GM12878 (cell line): ENCODE measurements around the gene CCT4. TPM values are rescaled to one million over a fixed set of nuclear protein-coding genes. Genes with fewer than 3 reads are reported as not detected.
A peak's percentile ranks its signal among the peaks of the same experiment; 100 is the strongest.

Experiments
- BCL11A ChIP-seq: IDR thresholded peaks from 2 replicates; pipeline ENCODE4 v1.6.1; 2011; ENCODE audit warnings: low read depth, low read length
- EGR1 ChIP-seq, 2 experiments: IDR thresholded peaks; 1 replicate in 1 of 2; 2 replicates in 1 of 2; pipeline ENCODE4 v1.6.1; 2011 to 2012; ENCODE audit warnings: low read depth in 2 of 2, low read length in 2 of 2, borderline replicate concordance in 1 of 2, mild to moderate bottlenecking in 1 of 2, moderate library complexity in 1 of 2
- FOXM1 ChIP-seq: IDR thresholded peaks from 2 replicates; pipeline ENCODE4 v1.6.1; 2012; ENCODE audit warnings: low read depth, mild to moderate bottlenecking, inconsistent platforms, low read length, moderate library complexity
- IKZF1 ChIP-seq: fragments of 450-650 bp; conservative IDR thresholded peaks from 2 replicates; pipeline ENCODE4 v1.6.1; 2017; ENCODE audit warnings: antibody characterized with exemption, mild to moderate bottlenecking
- MTA2 ChIP-seq: fragments of 450-650 bp; IDR thresholded peaks from 2 replicates; pipeline ENCODE4 v1.6.1; 2016; ENCODE audit warnings: low read depth, mild to moderate bottlenecking, moderate library complexity
- MTA3 ChIP-seq: IDR thresholded peaks from 2 replicates; pipeline ENCODE4 v1.6.1; 2012; ENCODE audit warnings: low read length, inconsistent platforms, borderline replicate concordance
- NFIC ChIP-seq: IDR thresholded peaks from 2 replicates; pipeline ENCODE4 v1.6.1; 2012; ENCODE audit warnings: low read depth, mild to moderate bottlenecking, inconsistent platforms, low read length, moderate library complexity
- POLR2AphosphoS5 ChIP-seq: IDR thresholded peaks from 2 replicates; pipeline ENCODE4 v1.6.1; 2011; ENCODE audit warnings: mild to moderate bottlenecking, low read length, inconsistent platforms
- SREBF2 ChIP-seq: IDR thresholded peaks from 2 replicates; pipeline ENCODE4 v1.6.1; 2012; ENCODE audit warnings: mild to moderate bottlenecking, low read length
- SRF ChIP-seq, 2 experiments: IDR thresholded peaks; 2 replicates each; pipeline ENCODE4 v1.6.1; 2011; ENCODE audit warnings: low read depth in 2 of 2, low read length in 2 of 2, mild to moderate bottlenecking in 1 of 2, moderate library complexity in 1 of 2
- STAT3 ChIP-seq: IDR thresholded peaks from 2 replicates; pipeline ENCODE4 v1.6.1; 2011; ENCODE audit warnings: low read depth, low read length, improper control_type of control experiment
- TARDBP ChIP-seq: IDR thresholded peaks from 2 replicates; pipeline ENCODE4 v1.6.1; 2016; ENCODE audit warnings: borderline replicate concordance
- TCF3 ChIP-seq: IDR thresholded peaks from 2 replicates; pipeline ENCODE4 v1.6.1; 2012; ENCODE audit warnings: low read depth, mild to moderate bottlenecking, low read length, borderline replicate concordance; ENCODE audit not compliant: insufficient read depth
- WRNIP1 ChIP-seq: IDR thresholded peaks from 2 replicates; pipeline ENCODE4 v1.6.1; 2011; ENCODE audit warnings: low read depth, low read length, improper control_type of control experiment, borderline replicate concordance
- ZNF24 ChIP-seq: fragments of 450-650 bp; IDR thresholded peaks from 2 replicates; pipeline ENCODE4 v1.6.1; 2017; ENCODE audit warnings: antibody characterized with exemption, mild to moderate bottlenecking
- ZNF384 ChIP-seq: IDR thresholded peaks from 2 replicates; pipeline ENCODE4 v1.6.1; 2012; ENCODE audit warnings: low read depth, mild to moderate bottlenecking, low read length, improper control_type of control experiment, borderline replicate concordance
- polyA plus RNA-seq, 11 experiments: library from polyadenylated mRNA; depleted of rRNA in 4 of 11; unstranded in 6 of 11; stranded (reverse) in 5 of 11; fragments of >200 nt; fragmentation: Nextera tagmentation in 4 of 11; fragmentation: Illumina TruSeq in 1 of 11; extraction: Ambion mirVana in 4 of 11; extraction: Trizol in 1 of 11; gene quantifications; 1 replicate in 1 of 11; 2 replicates in 10 of 11; pipeline versions ENCODE4 v1.2.1 to v1.2.3, GENCODE V29; 2011 to 2016; ENCODE audit warnings: inconsistent platforms in 2 of 11, missing spikeins in 2 of 11, low read depth in 1 of 11
- total RNA-seq, 4 experiments: library from RNA; depleted of rRNA in 3 of 4; stranded (reverse); fragments of >200 nt in 3 of 4; fragmentation: Illumina TruSeq in 1 of 4; extraction: Trizol in 1 of 4; gene quantifications; 2 replicates each; pipeline versions ENCODE4 v1.2.1 to v1.2.3, GENCODE V29; 2013 to 2021
- TF ChIP-seq, protein P1 (sequence below): IDR thresholded peaks from 2 replicates; pipeline ENCODE4 v1.6.1; 2012; ENCODE audit warnings: low read depth, low read length, improper control_type of control experiment
- TF ChIP-seq, protein P2 (sequence below): fragments of 450-650 bp; formaldehyde crosslinking; IDR thresholded peaks from 2 replicates; pipeline ENCODE4 v1.4.0; 2022; ENCODE audit warnings: mild to moderate bottlenecking, moderate library complexity
- TF ChIP-seq, protein P3 (sequence below): IDR thresholded peaks from 2 replicates; pipeline ENCODE4 v1.6.1; 2012; ENCODE audit warnings: improper control_type of control experiment, low read depth, low read length; ENCODE audit not compliant: insufficient replicate concordance
- TF ChIP-seq, protein P4 (sequence below): IDR thresholded peaks from 2 replicates; pipeline ENCODE4 v1.6.1; 2012; ENCODE audit warnings: low read depth, low read length, improper control_type of control experiment

CCT4 gene
- total and polyA plus RNA-seq, 10 of the 15 experiments (the other 5 are each of a cell fraction or from before 2014, with no cell fraction given), result 76.6 to 320 (median 211) TPM

DNA sequence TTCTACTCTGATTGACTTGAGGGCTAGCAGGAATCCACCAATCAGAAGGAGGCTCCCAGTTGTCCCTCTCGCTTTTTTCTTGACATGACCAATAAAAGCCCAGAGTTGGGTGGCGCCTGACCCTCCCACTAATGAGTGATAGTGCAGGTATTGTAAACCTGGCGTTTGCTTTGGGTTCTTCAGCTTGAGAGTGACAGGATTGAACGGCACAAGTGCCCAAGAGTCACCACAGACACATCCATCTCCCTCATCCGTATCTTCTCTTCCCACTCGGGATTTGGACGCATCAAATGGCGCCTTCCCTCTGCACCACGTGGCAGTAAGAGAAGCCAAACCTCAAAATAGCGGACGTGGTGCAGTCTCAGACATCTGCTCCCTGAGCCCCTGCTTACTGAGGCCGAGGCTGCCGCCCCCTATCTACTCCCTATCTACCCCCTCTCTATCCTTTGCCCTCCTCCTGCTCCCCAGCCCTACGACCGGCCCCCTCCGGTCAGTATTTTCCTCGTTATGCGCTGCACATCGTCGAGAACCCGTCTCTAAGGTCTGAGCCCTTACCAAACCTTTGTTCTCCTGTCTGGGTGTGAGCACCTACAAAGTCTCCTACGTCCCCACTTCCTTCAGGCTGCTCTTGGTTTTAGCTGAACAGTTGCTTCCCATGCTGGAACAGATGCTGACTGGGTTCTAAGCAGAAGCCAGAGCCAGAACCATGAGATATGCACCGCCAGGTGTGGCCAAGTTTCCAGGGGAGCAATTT, 33.7 kb downstream of the CCT4 start (continued):
- no peak for TF ChIP-seq EGR1 (IDR thresholded peaks at IDR 0.05; ENCODE audit: borderline replicate concordance in 1 of 2, low read depth in 2 of 2, low read length in 2 of 2)
- TF ChIP-seq TARDBP, result no peak
- TF ChIP-seq STAT3, result no peak
- no peak for TF ChIP-seq IKZF1
- TF ChIP-seq BCL11A, result no peak
- TF ChIP-seq NFIC, result no peak
- TF ChIP-seq ZNF384, result peak; percentile 70
- TF ChIP-seq SREBF2, result no peak
- TF ChIP-seq, protein P1, sequence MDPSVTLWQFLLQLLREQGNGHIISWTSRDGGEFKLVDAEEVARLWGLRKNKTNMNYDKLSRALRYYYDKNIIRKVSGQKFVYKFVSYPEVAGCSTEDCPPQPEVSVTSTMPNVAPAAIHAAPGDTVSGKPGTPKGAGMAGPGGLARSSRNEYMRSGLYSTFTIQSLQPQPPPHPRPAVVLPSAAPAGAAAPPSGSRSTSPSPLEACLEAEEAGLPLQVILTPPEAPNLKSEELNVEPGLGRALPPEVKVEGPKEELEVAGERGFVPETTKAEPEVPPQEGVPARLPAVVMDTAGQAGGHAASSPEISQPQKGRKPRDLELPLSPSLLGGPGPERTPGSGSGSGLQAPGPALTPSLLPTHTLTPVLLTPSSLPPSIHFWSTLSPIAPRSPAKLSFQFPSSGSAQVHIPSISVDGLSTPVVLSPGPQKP, result no peak
- TF ChIP-seq MTA2, result no peak
- TF ChIP-seq TCF3, result no peak
- TF ChIP-seq, protein P2, sequence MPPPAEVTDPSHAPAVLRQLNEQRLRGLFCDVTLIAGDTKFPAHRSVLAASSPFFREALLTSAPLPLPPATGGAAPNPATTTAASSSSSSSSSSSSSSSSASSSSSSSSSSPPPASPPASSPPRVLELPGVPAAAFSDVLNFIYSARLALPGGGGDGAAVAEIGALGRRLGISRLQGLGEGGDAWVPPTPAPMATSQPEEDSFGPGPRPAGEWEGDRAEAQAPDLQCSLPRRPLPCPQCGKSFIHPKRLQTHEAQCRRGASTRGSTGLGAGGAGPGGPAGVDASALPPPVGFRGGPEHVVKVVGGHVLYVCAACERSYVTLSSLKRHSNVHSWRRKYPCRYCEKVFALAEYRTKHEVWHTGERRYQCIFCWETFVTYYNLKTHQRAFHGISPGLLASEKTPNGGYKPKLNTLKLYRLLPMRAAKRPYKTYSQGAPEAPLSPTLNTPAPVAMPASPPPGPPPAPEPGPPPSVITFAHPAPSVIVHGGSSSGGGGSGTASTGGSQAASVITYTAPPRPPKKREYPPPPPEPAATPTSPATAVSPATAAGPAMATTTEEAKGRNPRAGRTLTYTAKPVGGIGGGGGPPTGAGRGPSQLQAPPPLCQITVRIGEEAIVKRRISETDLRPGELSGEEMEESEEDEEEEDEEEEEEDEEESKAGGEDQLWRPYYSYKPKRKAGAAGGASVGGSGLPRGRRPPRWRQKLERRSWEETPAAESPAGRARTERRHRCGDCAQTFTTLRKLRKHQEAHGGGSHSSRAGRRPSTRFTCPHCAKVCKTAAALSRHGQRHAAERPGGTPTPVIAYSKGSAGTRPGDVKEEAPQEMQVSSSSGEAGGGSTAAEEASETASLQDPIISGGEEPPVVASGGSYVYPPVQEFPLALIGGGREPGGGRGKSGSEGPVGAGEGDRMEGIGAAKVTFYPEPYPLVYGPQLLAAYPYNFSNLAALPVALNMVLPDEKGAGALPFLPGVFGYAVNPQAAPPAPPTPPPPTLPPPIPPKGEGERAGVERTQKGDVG, result 0 out of 2 replicates have a peak, but pooled peaks have one; percentile 44
- TF ChIP-seq FOXM1, result no peak
- peak; percentile 64; the same call in 1 of the 2 replicates for TF ChIP-seq POLR2AphosphoS5
- no peak for TF ChIP-seq WRNIP1
- no peak for TF ChIP-seq ZNF24
- TF ChIP-seq MTA3, result no peak
- no peak for TF ChIP-seq SRF (IDR thresholded peaks at IDR 0.05; ENCODE audit: low read depth in 2 of 2, low read length in 2 of 2)
- TF ChIP-seq, protein P3, sequence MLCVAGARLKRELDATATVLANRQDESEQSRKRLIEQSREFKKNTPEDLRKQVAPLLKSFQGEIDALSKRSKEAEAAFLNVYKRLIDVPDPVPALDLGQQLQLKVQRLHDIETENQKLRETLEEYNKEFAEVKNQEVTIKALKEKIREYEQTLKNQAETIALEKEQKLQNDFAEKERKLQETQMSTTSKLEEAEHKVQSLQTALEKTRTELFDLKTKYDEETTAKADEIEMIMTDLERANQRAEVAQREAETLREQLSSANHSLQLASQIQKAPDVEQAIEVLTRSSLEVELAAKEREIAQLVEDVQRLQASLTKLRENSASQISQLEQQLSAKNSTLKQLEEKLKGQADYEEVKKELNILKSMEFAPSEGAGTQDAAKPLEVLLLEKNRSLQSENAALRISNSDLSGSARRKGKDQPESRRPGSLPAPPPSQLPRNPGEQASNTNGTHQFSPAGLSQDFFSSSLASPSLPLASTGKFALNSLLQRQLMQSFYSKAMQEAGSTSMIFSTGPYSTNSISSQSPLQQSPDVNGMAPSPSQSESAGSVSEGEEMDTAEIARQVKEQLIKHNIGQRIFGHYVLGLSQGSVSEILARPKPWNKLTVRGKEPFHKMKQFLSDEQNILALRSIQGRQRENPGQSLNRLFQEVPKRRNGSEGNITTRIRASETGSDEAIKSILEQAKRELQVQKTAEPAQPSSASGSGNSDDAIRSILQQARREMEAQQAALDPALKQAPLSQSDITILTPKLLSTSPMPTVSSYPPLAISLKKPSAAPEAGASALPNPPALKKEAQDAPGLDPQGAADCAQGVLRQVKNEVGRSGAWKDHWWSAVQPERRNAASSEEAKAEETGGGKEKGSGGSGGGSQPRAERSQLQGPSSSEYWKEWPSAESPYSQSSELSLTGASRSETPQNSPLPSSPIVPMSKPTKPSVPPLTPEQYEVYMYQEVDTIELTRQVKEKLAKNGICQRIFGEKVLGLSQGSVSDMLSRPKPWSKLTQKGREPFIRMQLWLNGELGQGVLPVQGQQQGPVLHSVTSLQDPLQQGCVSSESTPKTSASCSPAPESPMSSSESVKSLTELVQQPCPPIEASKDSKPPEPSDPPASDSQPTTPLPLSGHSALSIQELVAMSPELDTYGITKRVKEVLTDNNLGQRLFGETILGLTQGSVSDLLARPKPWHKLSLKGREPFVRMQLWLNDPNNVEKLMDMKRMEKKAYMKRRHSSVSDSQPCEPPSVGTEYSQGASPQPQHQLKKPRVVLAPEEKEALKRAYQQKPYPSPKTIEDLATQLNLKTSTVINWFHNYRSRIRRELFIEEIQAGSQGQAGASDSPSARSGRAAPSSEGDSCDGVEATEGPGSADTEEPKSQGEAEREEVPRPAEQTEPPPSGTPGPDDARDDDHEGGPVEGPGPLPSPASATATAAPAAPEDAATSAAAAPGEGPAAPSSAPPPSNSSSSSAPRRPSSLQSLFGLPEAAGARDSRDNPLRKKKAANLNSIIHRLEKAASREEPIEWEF, result no peak
- TF ChIP-seq, protein P4, sequence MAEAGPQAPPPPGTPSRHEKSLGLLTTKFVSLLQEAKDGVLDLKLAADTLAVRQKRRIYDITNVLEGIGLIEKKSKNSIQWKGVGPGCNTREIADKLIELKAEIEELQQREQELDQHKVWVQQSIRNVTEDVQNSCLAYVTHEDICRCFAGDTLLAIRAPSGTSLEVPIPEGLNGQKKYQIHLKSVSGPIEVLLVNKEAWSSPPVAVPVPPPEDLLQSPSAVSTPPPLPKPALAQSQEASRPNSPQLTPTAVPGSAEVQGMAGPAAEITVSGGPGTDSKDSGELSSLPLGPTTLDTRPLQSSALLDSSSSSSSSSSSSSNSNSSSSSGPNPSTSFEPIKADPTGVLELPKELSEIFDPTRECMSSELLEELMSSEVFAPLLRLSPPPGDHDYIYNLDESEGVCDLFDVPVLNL, result no peak
